ENCODE data around the gene SLC25A19. TPM values are rescaled to one million over a fixed set of nuclear protein-coding genes. Genes with fewer than 3 reads are reported as not detected.

The SLC25A19 gene
- total and polyA plus RNA-seq, 3 donors from 2014 or later, result 34.3 to 98.0 (median 44.6) TPM

DNA sequence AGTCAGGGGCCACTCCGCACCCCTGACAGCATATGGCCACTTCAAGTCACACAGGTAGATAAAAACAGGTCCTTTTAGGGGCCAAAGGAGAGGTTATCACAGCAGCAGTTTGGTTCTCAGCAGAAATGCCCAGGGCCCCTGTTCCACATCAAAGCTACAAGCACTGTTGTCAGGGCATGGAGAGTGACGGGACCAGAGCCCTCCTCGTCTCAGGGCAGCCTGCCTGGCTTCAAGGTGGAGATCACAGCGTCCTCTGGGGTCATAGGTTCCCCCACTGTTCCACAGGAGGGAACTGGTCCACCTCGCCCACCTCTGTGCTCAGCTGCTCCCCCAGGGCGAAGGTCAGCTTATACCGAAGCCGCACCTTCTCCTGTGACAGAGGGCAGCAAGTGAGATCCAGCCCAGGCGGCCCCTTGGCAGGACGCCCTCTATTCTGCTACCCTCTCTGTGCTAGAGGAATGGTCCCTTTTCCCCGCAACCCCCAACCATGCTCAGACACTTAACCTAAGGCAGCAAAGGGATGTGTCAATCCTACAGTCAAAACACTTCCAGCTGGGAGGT is 51.1 kb downstream of the SLC25A19 start:
- TF ChIP-seq, protein P1, sequence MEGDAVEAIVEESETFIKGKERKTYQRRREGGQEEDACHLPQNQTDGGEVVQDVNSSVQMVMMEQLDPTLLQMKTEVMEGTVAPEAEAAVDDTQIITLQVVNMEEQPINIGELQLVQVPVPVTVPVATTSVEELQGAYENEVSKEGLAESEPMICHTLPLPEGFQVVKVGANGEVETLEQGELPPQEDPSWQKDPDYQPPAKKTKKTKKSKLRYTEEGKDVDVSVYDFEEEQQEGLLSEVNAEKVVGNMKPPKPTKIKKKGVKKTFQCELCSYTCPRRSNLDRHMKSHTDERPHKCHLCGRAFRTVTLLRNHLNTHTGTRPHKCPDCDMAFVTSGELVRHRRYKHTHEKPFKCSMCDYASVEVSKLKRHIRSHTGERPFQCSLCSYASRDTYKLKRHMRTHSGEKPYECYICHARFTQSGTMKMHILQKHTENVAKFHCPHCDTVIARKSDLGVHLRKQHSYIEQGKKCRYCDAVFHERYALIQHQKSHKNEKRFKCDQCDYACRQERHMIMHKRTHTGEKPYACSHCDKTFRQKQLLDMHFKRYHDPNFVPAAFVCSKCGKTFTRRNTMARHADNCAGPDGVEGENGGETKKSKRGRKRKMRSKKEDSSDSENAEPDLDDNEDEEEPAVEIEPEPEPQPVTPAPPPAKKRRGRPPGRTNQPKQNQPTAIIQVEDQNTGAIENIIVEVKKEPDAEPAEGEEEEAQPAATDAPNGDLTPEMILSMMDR (IDR thresholded peaks at IDR 0.05), result no peak
- TF ChIP-seq POLR2A (IDR thresholded peaks at IDR 0.05), result no peak
- Histone ChIP-seq H3K4me3 (no peak overlapping the region), H3K27ac (no peak overlapping the region), H3K9me3 (no peaks in the 10 kb centered on the region), H3K27me3 (no peaks in the 10 kb centered on the region), H3K36me3 (ENCODE audit: low read depth, missing control alignments) (no peaks in the 10 kb centered on the region), H3K4me1 (peaks cover 14% of the 10 kb centered on the region)
- intact Hi-C loops (cut with DNase I; ENCODE audit: low total_unique reads), result no loop called here
- WGBS, 2 donors, result 90 to 95% methylated on average over 2 to 11 of the region's 11 CpGs
- no peak for DNase-seq

DNA sequence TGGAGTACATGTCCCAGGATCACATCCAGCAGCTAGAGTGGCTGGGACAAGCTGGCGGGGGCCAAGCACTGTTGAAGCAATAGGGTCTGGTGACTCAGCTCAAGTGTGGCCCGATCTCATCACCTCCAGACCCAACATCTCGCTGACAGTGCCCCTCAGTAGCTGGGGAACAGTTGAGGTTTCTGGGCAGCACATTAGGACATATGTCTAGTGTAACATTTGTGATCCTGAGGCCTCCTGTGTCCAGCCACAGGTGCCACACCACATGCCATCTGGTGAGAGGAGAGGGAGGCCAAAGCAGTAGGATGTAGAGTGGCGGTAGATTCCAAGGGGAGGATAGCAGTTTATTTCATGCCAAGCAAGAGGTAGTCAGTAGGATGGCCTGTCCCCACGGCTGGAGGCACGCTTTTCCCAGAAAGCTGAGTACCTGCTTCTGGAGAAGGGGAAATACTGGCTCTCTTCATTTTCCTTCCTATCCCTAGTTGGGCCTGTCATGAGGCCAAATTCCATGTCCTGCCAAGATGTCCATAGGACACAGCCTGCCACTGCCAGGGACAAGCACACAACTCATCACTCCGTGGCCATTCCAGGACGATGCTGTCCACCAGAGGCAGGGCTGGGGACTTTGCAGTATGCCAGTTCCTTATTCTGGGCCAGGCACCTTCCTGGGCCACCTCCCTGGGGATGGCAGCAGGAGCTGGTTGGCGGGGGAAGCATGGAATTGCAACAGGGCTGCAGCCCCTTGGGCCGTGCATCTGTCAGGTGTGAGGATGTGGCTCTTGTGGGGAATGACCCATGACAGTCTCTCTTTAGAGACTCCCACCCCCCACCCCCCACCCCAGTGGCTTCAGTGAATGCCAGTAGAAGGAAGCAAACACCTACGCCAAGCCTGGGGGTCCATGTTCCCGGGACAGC is 51.9 kb downstream of the SLC25A19 start:
- no peak overlapping the region for H3K27ac ChIP-seq
- TF ChIP-seq POLR2A (IDR thresholded peaks at IDR 0.05), result no peak
- intact Hi-C loops (cut with DNase I; ENCODE audit: low total_unique reads), result no loop called here
- no peak overlapping the region for H3K4me3 ChIP-seq
- peaks cover 14% of the 10 kb centered on the region for H3K4me1 ChIP-seq
- H3K36me3 ChIP-seq (ENCODE audit: low read depth, missing control alignments), result no peaks in the 10 kb centered on the region
- 81 to 100% methylated on average over 2 to 12 of the region's 12 CpGs for WGBS, 2 donors
- no peaks in the 10 kb centered on the region for H3K27me3 ChIP-seq
- DNase-seq, result no peak
- no peaks in the 10 kb centered on the region for H3K9me3 ChIP-seq

GRCh38 chr17:75232786-75233185 is 56.4 kb downstream of the SLC25A19 start:
- H3K27ac ChIP-seq, result no peak overlapping the region
- TF ChIP-seq POLR2A (IDR thresholded peaks at IDR 0.05), result no peak
- TF ChIP-seq, protein P1 (IDR thresholded peaks at IDR 0.05), result no peak
- no peak for DNase-seq
- H3K4me3 ChIP-seq, result no peak overlapping the region
- no peaks in the 10 kb centered on the region for H3K27me3 ChIP-seq
- no peaks in the 10 kb centered on the region for H3K36me3 ChIP-seq (ENCODE audit: low read depth, missing control alignments)
- no peaks in the 10 kb centered on the region for H3K4me1 ChIP-seq
- no peaks in the 10 kb centered on the region for H3K9me3 ChIP-seq
- intact Hi-C loops (cut with DNase I; ENCODE audit: low total_unique reads), result no loop called here
- 94 to 96% methylated on average over 13 of the region's 13 CpGs for WGBS, 2 donors

DNA sequence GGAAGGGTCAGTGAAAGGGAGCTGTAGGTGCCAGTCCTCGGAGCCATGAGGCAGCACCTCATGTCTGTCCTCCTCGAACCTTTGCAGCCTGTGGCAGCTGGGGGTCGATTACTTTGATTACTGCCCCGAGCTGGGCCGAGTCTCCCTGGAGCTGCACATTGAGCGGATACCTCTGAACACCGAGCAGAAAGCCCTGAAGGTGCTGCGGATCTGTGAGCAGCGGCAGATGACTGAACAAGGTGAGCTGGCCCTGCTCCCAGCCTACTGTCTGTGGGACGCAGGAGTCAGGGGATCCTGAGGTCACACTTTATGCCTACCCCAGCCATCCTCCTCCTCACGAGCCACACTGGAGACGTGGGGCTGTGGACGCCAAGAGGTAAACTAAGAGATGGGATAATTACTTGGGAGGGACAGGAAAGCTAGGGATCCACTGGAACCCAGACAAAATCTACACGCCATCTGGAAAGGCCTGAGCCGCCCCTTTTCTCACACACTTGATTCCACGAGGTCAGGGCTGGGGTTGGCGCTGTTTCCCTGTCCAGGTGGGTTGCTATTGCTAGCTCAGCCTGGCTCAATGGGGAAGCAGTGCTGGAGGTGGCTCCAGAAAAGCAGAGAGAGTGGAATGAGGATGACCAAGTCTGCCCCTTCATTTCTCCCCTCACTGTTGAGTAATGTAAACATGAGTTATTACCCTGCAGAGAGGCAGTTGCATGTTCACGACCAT is 57.3 kb downstream of the SLC25A19 start:
- Histone ChIP-seq H3K9me3 (no peaks in the 10 kb centered on the region), H3K27ac (no peak overlapping the region), H3K27me3 (no peaks in the 10 kb centered on the region), H3K4me1 (no peaks in the 10 kb centered on the region), H3K4me3 (no peak overlapping the region), H3K36me3 (ENCODE audit: low read depth, missing control alignments) (no peaks in the 10 kb centered on the region)
- intact Hi-C loops (cut with DNase I; ENCODE audit: low total_unique reads), result no loop called here
- WGBS, 2 donors, result 83 to 87% methylated on average over 16 to 18 of the region's 18 CpGs
- DNase-seq, result no peak
- no peak for TF ChIP-seq POLR2A (IDR thresholded peaks at IDR 0.05)
- TF ChIP-seq, protein P1 (IDR thresholded peaks at IDR 0.05), result no peak

DNA sequence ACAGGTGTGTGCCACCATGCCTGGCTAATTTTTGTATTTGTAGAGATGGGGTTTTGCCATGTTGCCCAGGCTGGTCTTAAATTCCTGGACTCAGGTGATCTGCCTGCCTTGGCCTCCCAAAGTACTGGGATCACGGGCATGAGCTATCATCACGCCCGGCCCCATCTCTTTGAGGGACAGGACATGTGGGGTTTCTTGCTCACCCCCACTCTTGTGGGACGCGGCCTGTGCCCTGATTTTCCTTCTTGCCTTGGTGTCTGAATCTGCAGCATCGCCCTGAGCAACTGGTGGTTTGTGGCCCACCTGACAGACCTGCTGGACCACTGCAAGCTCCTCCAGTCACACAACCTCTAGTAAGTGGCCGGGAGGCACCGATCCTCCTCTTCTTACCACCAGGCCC is 58.2 kb downstream of the SLC25A19 start:
- Histone ChIP-seq H3K4me3 (no peak overlapping the region), H3K9me3 (no peaks in the 10 kb centered on the region), H3K27me3 (no peaks in the 10 kb centered on the region), H3K4me1 (no peaks in the 10 kb centered on the region), H3K27ac (no peak overlapping the region), H3K36me3 (ENCODE audit: low read depth, missing control alignments) (no peaks in the 10 kb centered on the region)
- TF ChIP-seq, protein P1 (IDR thresholded peaks at IDR 0.05), result no peak
- TF ChIP-seq POLR2A (IDR thresholded peaks at IDR 0.05), result no peak
- no peak for DNase-seq
- 95 to 96% methylated on average over 5 to 8 of the region's 8 CpGs for WGBS, 2 donors
- intact Hi-C loops (cut with DNase I; ENCODE audit: low total_unique reads), result no loop called here
